ENCODE data around the gene HYAL4.

HYAL4 gene

DNA sequence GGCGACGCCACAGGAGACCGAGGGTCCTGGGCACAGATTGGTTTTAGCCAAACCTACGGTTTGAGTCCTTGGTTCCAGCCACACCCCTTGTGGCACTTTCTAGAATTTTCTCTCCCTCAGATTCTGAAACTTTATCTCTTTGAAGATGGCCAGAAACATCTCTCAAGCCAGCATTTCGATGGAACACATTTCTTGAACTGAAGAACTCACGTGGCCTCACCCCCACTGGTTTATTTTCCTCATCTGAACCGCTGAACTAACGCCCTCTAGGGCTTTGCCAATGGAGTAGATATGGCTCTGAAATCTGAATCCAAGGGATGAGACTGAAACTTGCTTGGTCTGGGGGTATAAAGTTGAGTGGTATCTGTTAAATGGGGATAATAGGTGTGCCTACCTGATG lies 73.3 kb downstream of the HYAL4 start:
- no peak for DNase-seq

DNA sequence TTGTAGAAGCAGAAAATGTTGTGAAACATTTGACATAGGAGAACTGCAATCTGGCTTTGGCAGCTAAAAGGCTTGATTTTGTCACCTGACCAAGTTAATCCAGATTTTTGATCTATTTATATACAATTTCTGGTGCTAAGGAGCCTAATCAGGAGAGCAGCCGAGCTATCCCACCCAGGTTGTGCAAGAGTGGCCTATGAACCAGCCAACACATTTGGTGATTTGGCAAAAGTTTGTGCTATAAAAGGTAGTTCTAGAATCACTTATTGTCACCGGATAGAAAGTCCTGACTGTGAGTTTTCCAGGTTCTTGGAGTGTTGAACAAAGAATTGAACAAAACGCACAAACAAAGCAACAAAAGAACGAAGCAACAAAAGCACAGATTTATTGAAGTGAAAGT lies 78.6 kb downstream of the HYAL4 start:
- DNase-seq: no peak

DNA sequence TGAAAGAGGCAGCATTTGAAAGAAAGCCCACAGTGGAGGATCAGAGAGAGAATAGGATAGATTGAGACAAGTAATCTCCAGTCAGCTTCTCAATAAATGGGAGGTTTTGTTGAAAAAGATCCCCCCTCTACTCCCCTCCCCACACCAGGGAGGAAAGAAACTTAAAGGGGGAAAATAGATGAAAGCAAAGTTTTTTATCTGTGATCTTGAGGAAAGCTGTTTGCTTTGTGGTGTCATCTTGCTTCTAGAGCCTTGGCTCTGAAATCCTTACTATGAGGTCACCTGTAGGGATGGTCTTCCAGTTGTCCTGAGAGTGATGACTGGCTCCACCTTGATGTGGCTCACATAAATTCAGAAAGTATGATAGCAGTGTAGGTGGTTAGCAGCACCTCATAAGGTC lies 80.0 kb downstream of the HYAL4 start, which contains the start of gene SPAM1:
TSS of gene SPAM1 (plus strand) at position 301 of the 400 bp plus-strand sequence. CDS start 28,330 bp downstream, outside the sequence.
- no peak for DNase-seq

All from SW 1271 (cell line).